Activated CD8-positive, alpha-beta T cell treated with anti-CD3 and anti-CD28 coated beads, Interleukin-2, amount 10 ng/mL, durations not matched to agents 7 days and 5 days (primary cell): ENCODE measurements around the gene KDM4C. TPM values are rescaled to one million over a fixed set of nuclear protein-coding genes. Genes with fewer than 3 reads are reported as not detected.

Source experiments
- ATAC-seq: fragments of 150-1000 bp; cut with Tn5 transposase; one replicate; pipeline ENCODE4 v1.10.0; 2021; ENCODE audit warnings: moderate library complexity
- CTCF ChIA-PET: fragments of 350-600 bp; sonication (Branson Sonifier 250); formaldehyde crosslinking; loops from one replicate; lab custom pipeline; 2021; ENCODE audit warnings: antibody characterized with exemption; lab: Charles Lee
- POLR2A ChIA-PET: fragments of 350-600 bp; sonication (Branson Sonifier 250); formaldehyde crosslinking; loops from one replicate; lab custom pipeline; 2021; ENCODE audit warnings: antibody characterized with exemption; lab: Charles Lee
- DNase-seq: peaks from one replicate; pipeline ENCODE4 v3.0.0-alpha.2; 2020
- H3K27ac Mint-ChIP-seq: one replicate; pipeline ENCODE4 v1.8.0; 2021; ENCODE audit warnings: mild to moderate bottlenecking, mixed read lengths
- H3K27me3 Mint-ChIP-seq: one replicate; pipeline ENCODE4 v1.8.0; 2021; ENCODE audit warnings: low read depth, mixed read lengths
- H3K36me3 Mint-ChIP-seq: one replicate; pipeline ENCODE4 v1.8.0; 2021; ENCODE audit warnings: low read depth, mixed read lengths
- H3K4me1 Mint-ChIP-seq: one replicate; pipeline ENCODE4 v1.8.0; 2021; ENCODE audit warnings: low read depth, mixed read lengths
- H3K4me3 Mint-ChIP-seq: one replicate; pipeline ENCODE4 v1.8.0; 2021; ENCODE audit warnings: mild to moderate bottlenecking, mixed read lengths
- H3K9me3 Mint-ChIP-seq: one replicate; pipeline ENCODE4 v1.8.0; 2022; ENCODE audit warnings: mixed read lengths; ENCODE audit not compliant: insufficient read depth
- total RNA-seq, 2 experiments: library from RNA; stranded (reverse); gene quantifications; one replicate each; pipeline ENCODE4 v1.2.3, GENCODE V29; 2021

The KDM4C gene
- total RNA-seq, 2 experiments from 2014 or later, result 52.9 to 53.4 TPM

GRCh38 chr9:7132605-7133004 is 374.8 kb downstream of the KDM4C start:
- no peak overlapping the region for H3K4me3 Mint-ChIP-seq
- no peaks in the 10 kb centered on the region for H3K9me3 Mint-ChIP-seq
- ChIA-PET POLR2A (no interaction called here), CTCF (no interaction called here)
- no peaks in the 10 kb centered on the region for H3K27me3 Mint-ChIP-seq
- DNase-seq, result no peak
- H3K4me1 Mint-ChIP-seq, result peaks cover 7% of the 10 kb centered on the region
- H3K27ac Mint-ChIP-seq, result no peak overlapping the region
- no peak for ATAC-seq
- peaks cover 45% of the 10 kb centered on the region for H3K36me3 Mint-ChIP-seq

- Mint-ChIP-seq H3K27ac (no peak overlapping the region), H3K9me3 (no peaks in the 10 kb centered on the region), H3K36me3 (peaks cover 22% of the 10 kb centered on the region), H3K27me3 (no peaks in the 10 kb centered on the region), H3K4me1 (no peaks in the 10 kb centered on the region), H3K4me3 (no peak overlapping the region)
- DNase-seq (no peak), ATAC-seq (no peak)
- ChIA-PET CTCF (no interaction called here), POLR2A (no interaction called here)
These were observed 378.0 kb downstream of the KDM4C start for GRCh38 chr9:7135735-7136134.

GRCh38 chr9:7137040-7137439 is 379.3 kb downstream of the KDM4C start:
- no peak for ATAC-seq
- Mint-ChIP-seq H3K4me1 (no peaks in the 10 kb centered on the region), H3K36me3 (peaks cover 25% of the 10 kb centered on the region), H3K27me3 (no peaks in the 10 kb centered on the region), H3K4me3 (no peak overlapping the region), H3K9me3 (no peaks in the 10 kb centered on the region), H3K27ac (no peak overlapping the region)
- no peak for DNase-seq
- POLR2A ChIA-PET, result no interaction called here
- CTCF ChIA-PET, result no interaction called here

GRCh38 chr9:7137571-7137970 is 379.8 kb downstream of the KDM4C start:
- no peaks in the 10 kb centered on the region for H3K27me3 Mint-ChIP-seq
- ATAC-seq (no peak), DNase-seq (no peak)
- no peak overlapping the region for H3K4me3 Mint-ChIP-seq
- CTCF ChIA-PET, result no interaction called here
- POLR2A ChIA-PET, result no interaction called here
- no peak overlapping the region for H3K27ac Mint-ChIP-seq
- no peaks in the 10 kb centered on the region for H3K4me1 Mint-ChIP-seq
- H3K9me3 Mint-ChIP-seq, result no peaks in the 10 kb centered on the region
- peaks cover 26% of the 10 kb centered on the region for H3K36me3 Mint-ChIP-seq

GRCh38 chr9:7139886-7140285 is 382.1 kb downstream of the KDM4C start:
- no peak for DNase-seq
- Mint-ChIP-seq H3K27me3 (no peaks in the 10 kb centered on the region), H3K27ac (no peak overlapping the region), H3K36me3 (peaks cover 28% of the 10 kb centered on the region), H3K4me1 (no peaks in the 10 kb centered on the region), H3K9me3 (no peaks in the 10 kb centered on the region), H3K4me3 (no peak overlapping the region)
- ChIA-PET POLR2A (interaction anchor here (0.6 kb wide), 1 partner anchor 67 kb away, joined by 3 read pairs; no protein-coding TSS in a partner anchor), CTCF (interaction anchor here (1.6 kb wide), 1 partner anchor 10 kb away, joined by 4 read pairs; no protein-coding TSS in a partner anchor)
- no peak for ATAC-seq

GRCh38 chr9:7140401-7140800 is 382.6 kb downstream of the KDM4C start:
- H3K36me3 Mint-ChIP-seq, result peaks cover 24% of the 10 kb centered on the region
- ATAC-seq (no peak), DNase-seq (no peak)
- no peak overlapping the region for H3K4me3 Mint-ChIP-seq
- H3K4me1 Mint-ChIP-seq, result no peaks in the 10 kb centered on the region
- CTCF ChIA-PET, result no interaction called here
- H3K27ac Mint-ChIP-seq, result no peak overlapping the region
- POLR2A ChIA-PET, result interaction anchor here (0.6 kb wide), 1 partner anchor 68 kb away, joined by 3 read pairs; no protein-coding TSS in a partner anchor
- no peaks in the 10 kb centered on the region for H3K27me3 Mint-ChIP-seq
- no peaks in the 10 kb centered on the region for H3K9me3 Mint-ChIP-seq

GRCh38 chr9:7143645-7144200 is 385.9 kb downstream of the KDM4C start:
- no peak overlapping the region for H3K27ac Mint-ChIP-seq
- no peaks in the 10 kb centered on the region for H3K9me3 Mint-ChIP-seq
- no peak overlapping the region for H3K4me3 Mint-ChIP-seq
- ATAC-seq (no peak), DNase-seq (no peak)
- H3K27me3 Mint-ChIP-seq, result no peaks in the 10 kb centered on the region
- ChIA-PET CTCF (no interaction called here), POLR2A (no interaction called here)
- peaks cover 23% of the 10 kb centered on the region for H3K36me3 Mint-ChIP-seq
- peaks cover 2% of the 10 kb centered on the region for H3K4me1 Mint-ChIP-seq

GRCh38 chr9:7144265-7145046 is 386.7 kb downstream of the KDM4C start:
- H3K27me3 Mint-ChIP-seq, result no peaks in the 10 kb centered on the region
- ChIA-PET CTCF (interaction anchor here (0.9 kb wide), 1 partner anchor 13 kb away, joined by 3 read pairs; no protein-coding TSS in a partner anchor), POLR2A (no interaction called here)
- ATAC-seq (no peak), DNase-seq (no peak)
- H3K4me3 Mint-ChIP-seq, result no peak overlapping the region
- H3K4me1 Mint-ChIP-seq, result peaks cover 3% of the 10 kb centered on the region
- peaks cover 25% of the 10 kb centered on the region for H3K36me3 Mint-ChIP-seq
- no peaks in the 10 kb centered on the region for H3K9me3 Mint-ChIP-seq
- H3K27ac Mint-ChIP-seq, result no peak overlapping the region

GRCh38 chr9:7145361-7146069 is 387.7 kb downstream of the KDM4C start:
- POLR2A ChIA-PET, result no interaction called here
- Mint-ChIP-seq H3K4me1 (peaks cover 14% of the 10 kb centered on the region), H3K4me3 (no peak overlapping the region), H3K36me3 (peaks cover 28% of the 10 kb centered on the region), H3K9me3 (no peaks in the 10 kb centered on the region), H3K27ac (no peak overlapping the region), H3K27me3 (no peaks in the 10 kb centered on the region)
- DNase-seq (no peak), ATAC-seq (no peak)
- CTCF ChIA-PET, result no interaction called here

- DNase-seq (no peak), ATAC-seq (no peak)
- ChIA-PET POLR2A (no interaction called here), CTCF (no interaction called here)
- Mint-ChIP-seq H3K27me3 (no peaks in the 10 kb centered on the region), H3K4me1 (peaks cover 21% of the 10 kb centered on the region), H3K27ac (no peak overlapping the region), H3K9me3 (no peaks in the 10 kb centered on the region), H3K36me3 (peaks cover 22% of the 10 kb centered on the region), H3K4me3 (no peak overlapping the region)
These were observed 388.8 kb downstream of the KDM4C start for GRCh38 chr9:7146582-7146981.

GRCh38 chr9:7147121-7148090 is 389.6 kb downstream of the KDM4C start:
- CTCF ChIA-PET, result no interaction called here
- no peaks in the 10 kb centered on the region for H3K9me3 Mint-ChIP-seq
- H3K27ac Mint-ChIP-seq, result no peak overlapping the region
- no peak for DNase-seq
- peaks cover 23% of the 10 kb centered on the region for H3K4me1 Mint-ChIP-seq
- POLR2A ChIA-PET, result interaction anchor here (0.5 to 0.7 kb wide), 2 partner anchors 94 to 390 kb away, joined by 3 read pairs; partner anchors contain the start of gene KDM4C
- no peak for ATAC-seq
- H3K27me3 Mint-ChIP-seq, result no peaks in the 10 kb centered on the region
- peaks cover 20% of the 10 kb centered on the region for H3K36me3 Mint-ChIP-seq
- H3K4me3 Mint-ChIP-seq, result no peak overlapping the region
